HepG2 (cell line): ENCODE measurements around the gene MEX3A. TPM values are rescaled to one million over a fixed set of nuclear protein-coding genes. Genes with fewer than 3 reads are reported as not detected.

Experiments
- ARID4A ChIP-seq: sonication (generic); formaldehyde crosslinking; IDR thresholded peaks from 2 replicates; pipeline ENCODE4 v1.5.0; 2020; ENCODE audit warnings: mild to moderate bottlenecking, missing genetic modification reagents, borderline replicate concordance
- ATAD3A ChIP-seq: sonication (generic); formaldehyde crosslinking; IDR thresholded peaks from 2 replicates; pipeline ENCODE4 v1.4.0; 2020; ENCODE audit warnings: missing genetic modification reagents
- HINFP ChIP-seq: sonication (generic); formaldehyde crosslinking; IDR thresholded peaks from 2 replicates; pipeline ENCODE4 v1.4.0; 2020; ENCODE audit warnings: low read depth, mild to moderate bottlenecking, missing genetic modification reagents
- HMG20A ChIP-seq: IDR thresholded peaks from 2 replicates; pipeline ENCODE4 v1.6.1; 2016; ENCODE audit warnings: borderline replicate concordance
- KLF11 ChIP-seq: IDR thresholded peaks from 2 replicates; pipeline ENCODE4 v1.6.1; 2016; ENCODE audit warnings: missing compliant biosample characterization
- NCOA1 ChIP-seq: sonication (generic); formaldehyde crosslinking; IDR thresholded peaks from 2 replicates; pipeline ENCODE4 v1.9.0; 2021; ENCODE audit warnings: missing genetic modification reagents
- POGK ChIP-seq: sonication (generic); formaldehyde crosslinking; conservative IDR thresholded peaks from 2 replicates; pipeline ENCODE4 v1.8.0; 2022; ENCODE audit warnings: mild to moderate bottlenecking, moderate library complexity, missing genetic modification reagents
- RFX3 ChIP-seq: IDR thresholded peaks from 2 replicates; pipeline ENCODE4 v1.6.1; 2016; ENCODE audit warnings: missing biosample characterization, missing genetic modification reagents
- SKI ChIP-seq: fragments of 450-650 bp; IDR thresholded peaks from one replicate; pipeline ENCODE4 v1.6.1; 2018; ENCODE audit warnings: mild to moderate bottlenecking; ENCODE audit not compliant: partially characterized antibody
- SOX6 ChIP-seq, 2 experiments: fragments of 450-650 bp in 1 of 2; sonication (generic) in 1 of 2; formaldehyde crosslinking in 1 of 2; IDR thresholded peaks; 2 replicates each; pipeline versions ENCODE4 v1.4.0 to v1.6.1; 2017 to 2020; ENCODE audit warnings: antibody characterized with exemption in 1 of 2, mild to moderate bottlenecking in 1 of 2, missing genetic modification reagents in 1 of 2
- SP1 ChIP-seq, 2 experiments: fragments of 450-650 bp in 1 of 2; sonication (generic) in 1 of 2; formaldehyde crosslinking in 1 of 2; IDR thresholded peaks; 2 replicates each; pipeline versions ENCODE4 v1.4.0 to v1.6.1; 2016 to 2020; ENCODE audit warnings: missing genetic modification reagents in 1 of 2
- SRSF4 ChIP-seq: fragments of 200-400 bp; formaldehyde crosslinking; IDR thresholded peaks from one replicate; pipeline ENCODE4 v1.6.1; 2018; ENCODE audit warnings: mild to moderate bottlenecking, low read depth, low read length, moderate library complexity; ENCODE audit not compliant: poor library complexity, severe bottlenecking
- TCF7L2 ChIP-seq: IDR thresholded peaks from 2 replicates; pipeline ENCODE4 v1.6.1; 2011; ENCODE audit warnings: mild to moderate bottlenecking, low read depth, low read length, moderate library complexity
- TGIF2 ChIP-seq: IDR thresholded peaks from 2 replicates; pipeline ENCODE4 v1.6.1; 2016; ENCODE audit warnings: control low read depth, missing compliant biosample characterization
- YEATS2 ChIP-seq: sonication (generic); formaldehyde crosslinking; IDR thresholded peaks from 2 replicates; pipeline ENCODE4 v1.4.0; 2020; ENCODE audit warnings: missing genetic modification reagents, borderline replicate concordance
- ZKSCAN5 ChIP-seq: sonication (generic); formaldehyde crosslinking; IDR thresholded peaks from 2 replicates; pipeline ENCODE4 v1.5.1; 2020; ENCODE audit warnings: mild to moderate bottlenecking, missing genetic modification reagents
- ZNF143 ChIP-seq: sonication (generic); formaldehyde crosslinking; IDR thresholded peaks from 2 replicates; pipeline ENCODE4 v1.4.0; 2020; ENCODE audit warnings: missing genetic modification reagents
- ZNF20 ChIP-seq: sonication (generic); formaldehyde crosslinking; IDR thresholded peaks from 2 replicates; pipeline ENCODE4 v1.4.0; 2020; ENCODE audit warnings: mild to moderate bottlenecking, moderate library complexity, missing genetic modification reagents
- ZNF263 ChIP-seq: sonication (generic); formaldehyde crosslinking; IDR thresholded peaks from 2 replicates; pipeline ENCODE4 v1.4.0; 2020; ENCODE audit warnings: missing genetic modification reagents
- ZNF30 ChIP-seq: sonication (generic); formaldehyde crosslinking; IDR thresholded peaks from 2 replicates; pipeline ENCODE4 v1.5.0; 2020; ENCODE audit warnings: mild to moderate bottlenecking, missing genetic modification reagents
- ZNF33B ChIP-seq: sonication (generic); formaldehyde crosslinking; IDR thresholded peaks from 2 replicates; pipeline ENCODE4 v1.5.1; 2020; ENCODE audit warnings: mild to moderate bottlenecking, missing genetic modification reagents
- ZNF724P ChIP-seq: sonication (generic); formaldehyde crosslinking; IDR thresholded peaks from 2 replicates; pipeline ENCODE4 v1.8.0; 2022; ENCODE audit warnings: missing genetic modification reagents, borderline replicate concordance
- ZNF773 ChIP-seq: sonication (generic); formaldehyde crosslinking; IDR thresholded peaks from 2 replicates; pipeline ENCODE4 v1.4.0; 2020; ENCODE audit warnings: missing genetic modification reagents, borderline replicate concordance
- polyA plus RNA-seq, 8 experiments: library from polyadenylated mRNA; depleted of rRNA in 3 of 8; stranded (reverse) in 7 of 8; unstranded in 1 of 8; fragments of >200 nt; fragmentation: Illumina TruSeq in 4 of 8; extraction: Trizol in 4 of 8; gene quantifications; 2 replicates each; pipeline versions ENCODE4 v1.2.1 to v1.2.3, GENCODE V29; 2011 to 2016; ENCODE audit warnings: low read depth in 4 of 8, missing spikeins in 1 of 8, mixed read lengths in 1 of 8; ENCODE audit not compliant: insufficient read depth in 1 of 8
- total RNA-seq, 5 experiments: library from RNA; depleted of rRNA; stranded (reverse); fragments of >200 nt; fragmentation: Illumina TruSeq; extraction: Trizol; gene quantifications; 2 replicates each; pipeline ENCODE4 v1.2.3, GENCODE V29; 2016; ENCODE audit warnings: low read depth in 1 of 5

MEX3A gene
- total and polyA plus RNA-seq, 2 of the 13 experiments (the other 11 are each of a cell fraction or from before 2014, with no cell fraction given), result 7.6 to 9.1 TPM

GRCh38 chr1:156086256-156086662 lies 4.0 kb upstream of the MEX3A start (continued):
- TF ChIP-seq YEATS2 (CRISPR knock-in tag), result peak; percentile 73; the same call in 1 of the 2 replicates
- TF ChIP-seq SRSF4, result no peak
- no peak for TF ChIP-seq ZNF773 (CRISPR knock-in tag)
- TF ChIP-seq RFX3 (CRISPR knock-in tag), result no peak
- no peak for TF ChIP-seq ZKSCAN5
- no peak for TF ChIP-seq ZNF30 (CRISPR knock-in tag)
- no peak for TF ChIP-seq TCF7L2
- peak; percentile 60; the same call in 1 of the 2 replicates for TF ChIP-seq KLF11 (CRISPR knock-in tag)
- peak; percentile 70 for TF ChIP-seq HINFP (CRISPR knock-in tag)
- TF ChIP-seq SP1 (IDR thresholded peaks at IDR 0.05), result no peak
- TF ChIP-seq SP1 (CRISPR knock-in tag; IDR thresholded peaks at IDR 0.05), result peak; percentile 37; the same call in 1 of the 2 replicates
- TF ChIP-seq HMG20A, result peak; percentile 95
- no peak for TF ChIP-seq ZNF724P
- peak; percentile 75; the same call in 1 of the 2 replicates for TF ChIP-seq TGIF2 (CRISPR knock-in tag)
- no peak for TF ChIP-seq ATAD3A (CRISPR knock-in tag)
- peak; percentile 99 for TF ChIP-seq SOX6 (IDR thresholded peaks at IDR 0.05)
- peak; percentile 100 for TF ChIP-seq SOX6 (CRISPR knock-in tag; IDR thresholded peaks at IDR 0.05)
- peak; percentile 99 for TF ChIP-seq SKI
- 0 out of 2 replicates have a peak, but pooled peaks have one; percentile 24 for TF ChIP-seq ZNF143 (CRISPR knock-in tag)
- 0 out of 2 replicates have a peak, but pooled peaks have one; percentile 66 for TF ChIP-seq POGK (CRISPR knock-in tag)
- peak; percentile 62; the same call in 1 of the 2 replicates for TF ChIP-seq ZNF33B (CRISPR knock-in tag)
- peak; percentile 75; the same call in 1 of the 2 replicates for TF ChIP-seq ARID4A (CRISPR knock-in tag)
- no peak for TF ChIP-seq ZNF20 (CRISPR knock-in tag)
- TF ChIP-seq ZNF263 (CRISPR knock-in tag), result no peak
- no peak for TF ChIP-seq NCOA1 (CRISPR knock-in tag)
